ENCODE data around the gene ATP10B.

GRCh38 chr5:160824301-160825001, 27.6 kb downstream of the ATP10B start:
- no peak for TF ChIP-seq CTCF (IDR thresholded peaks at IDR 0.05)
- no peak for TF ChIP-seq POLR2AphosphoS5 (IDR thresholded peaks at IDR 0.05; ENCODE audit: insufficient read depth in 1 of 2, low read depth in 1 of 2)

Measured in vagina (tissue), 2 donors.